Liver (tissue), 9 donors: ENCODE measurements around the gene FNTB. TPM values are rescaled to one million over a fixed set of nuclear protein-coding genes. Genes with fewer than 3 reads are reported as not detected.

Experiments used
- DNase-seq: peaks from one replicate; pipeline ENCODE4 v3.0.0-alpha.2; 2017; ENCODE audit warnings: low spot score
- H3K27ac ChIP-seq, 2 donors: one replicate each; pipeline ENCODE4 v1.7.0; 2013; ENCODE audit warnings: inconsistent platforms in 2 of 2, low read length in 2 of 2, control low read depth in 1 of 2, low read depth in 1 of 2, mild to moderate bottlenecking in 1 of 2
- H3K27me3 ChIP-seq, 4 donors: one replicate each; pipeline versions ENCODE4 v1.6.1 to v1.7.0; 2013; ENCODE audit warnings: low read length in 3 of 4, inconsistent platforms in 1 of 4, mild to moderate bottlenecking in 1 of 4, moderate library complexity in 1 of 4; ENCODE audit not compliant: control insufficient read depth in 4 of 4, insufficient read depth in 4 of 4
- H3K36me3 ChIP-seq, 4 donors: one replicate each; pipeline versions ENCODE4 v1.6.1 to v1.7.0; 2013; ENCODE audit warnings: low read length in 3 of 4, mild to moderate bottlenecking in 3 of 4, low read depth in 1 of 4, moderate library complexity in 1 of 4; ENCODE audit not compliant: control insufficient read depth in 4 of 4, insufficient read depth in 3 of 4
- H3K4me1 ChIP-seq, 4 donors: one replicate each; pipeline versions ENCODE4 v1.6.1 to v1.7.0; 2013; ENCODE audit warnings: low read length in 3 of 4, mild to moderate bottlenecking in 3 of 4, moderate library complexity in 1 of 4; ENCODE audit not compliant: control insufficient read depth in 4 of 4, insufficient read depth in 4 of 4
- H3K4me3 ChIP-seq, 3 donors: one replicate each; pipeline versions ENCODE4 v1.6.1 to v1.7.0; 2013; ENCODE audit warnings: low read length in 3 of 3, control low read depth in 1 of 3, low read depth in 1 of 3, mild to moderate bottlenecking in 1 of 3
- H3K9ac ChIP-seq, 2 donors: one replicate each; pipeline ENCODE4 v1.7.0; 2013; ENCODE audit warnings: low read length in 2 of 2, mild to moderate bottlenecking in 2 of 2, moderate library complexity in 2 of 2, control low read depth in 1 of 2, low read depth in 1 of 2
- H3K9me3 ChIP-seq, 4 donors: one replicate each; pipeline versions ENCODE4 v1.6.1 to v1.7.0; 2013; ENCODE audit warnings: low read length in 3 of 4; ENCODE audit not compliant: control insufficient read depth in 4 of 4
- EGR1 ChIP-seq, 2 donors: IDR thresholded peaks; 2 replicates each; pipeline ENCODE4 v1.6.1; 2016 to 2018; ENCODE audit warnings: antibody characterized with exemption in 2 of 2, low read depth in 2 of 2
- FOXA1 ChIP-seq: IDR thresholded peaks from 2 replicates; pipeline ENCODE4 v1.6.1; 2016; ENCODE audit warnings: antibody characterized with exemption
- FOXA2 ChIP-seq: IDR thresholded peaks from 2 replicates; pipeline ENCODE4 v1.6.1; 2016; ENCODE audit warnings: antibody characterized with exemption
- GABPA ChIP-seq, 2 donors: IDR thresholded peaks in 1 of 2; conservative IDR thresholded peaks in 1 of 2; 2 replicates each; pipeline ENCODE4 v1.6.1; 2016; ENCODE audit warnings: antibody characterized with exemption in 2 of 2, mild to moderate bottlenecking in 1 of 2, moderate library complexity in 1 of 2
- HNF4A ChIP-seq, 2 donors: conservative IDR thresholded peaks; 2 replicates each; pipeline ENCODE4 v1.6.1; 2016; ENCODE audit warnings: antibody characterized with exemption in 2 of 2, mild to moderate bottlenecking in 2 of 2
- HNF4G ChIP-seq: IDR thresholded peaks from 2 replicates; pipeline ENCODE4 v1.6.1; 2016; ENCODE audit warnings: antibody characterized with exemption
- JUND ChIP-seq, 2 donors: IDR thresholded peaks; 2 replicates each; pipeline ENCODE4 v1.6.1; 2016; ENCODE audit warnings: antibody characterized with exemption in 2 of 2
- MAX ChIP-seq: IDR thresholded peaks from 2 replicates; pipeline ENCODE4 v1.6.1; 2016; ENCODE audit warnings: antibody characterized with exemption
- NR2F2 ChIP-seq: IDR thresholded peaks from 2 replicates; pipeline ENCODE4 v1.6.1; 2016; ENCODE audit warnings: antibody characterized with exemption
- RAD21 ChIP-seq, 2 donors: IDR thresholded peaks; 2 replicates each; pipeline ENCODE4 v1.6.1; 2016; ENCODE audit warnings: antibody characterized with exemption in 2 of 2, mild to moderate bottlenecking in 2 of 2
- REST ChIP-seq: IDR thresholded peaks from 2 replicates; pipeline ENCODE4 v1.6.1; 2016; ENCODE audit warnings: antibody characterized with exemption, mild to moderate bottlenecking
- RXRA ChIP-seq, 2 donors: IDR thresholded peaks; 2 replicates each; pipeline ENCODE4 v1.6.1; 2017 to 2018; ENCODE audit warnings: antibody characterized with exemption in 2 of 2, mild to moderate bottlenecking in 1 of 2
- SP1 ChIP-seq: IDR thresholded peaks from 2 replicates; pipeline ENCODE4 v1.6.1; 2018; ENCODE audit warnings: antibody characterized with exemption, mild to moderate bottlenecking
- TAF1 ChIP-seq: conservative IDR thresholded peaks from 2 replicates; pipeline ENCODE4 v1.6.1; 2016; ENCODE audit warnings: antibody characterized with exemption, mild to moderate bottlenecking
- YY1 ChIP-seq: IDR thresholded peaks from 2 replicates; pipeline ENCODE4 v1.6.1; 2016; ENCODE audit warnings: antibody characterized with exemption, mild to moderate bottlenecking
- WGBS: extraction: QIAGEN DNeasy Blood & Tissue Kit; methylation state at CpG from one replicate; pipeline ENCODE4 v1.1.7; 2013; 5-methylcytosine and 5-hydroxymethylcytosine counted together
- polyA plus RNA-seq, 2 donors: library from polyadenylated mRNA; stranded (reverse) in 1 of 2; unstranded in 1 of 2; fragments of 200-250 nt in 1 of 2; fragments of >200 nt in 1 of 2; fragmentation: Nextera tagmentation in 1 of 2; extraction: Ambion mirVana in 1 of 2; gene quantifications; one replicate each; pipeline versions ENCODE4 v1.2.1 to v1.2.3, GENCODE V29; 2013 to 2015
- total RNA-seq, 2 donors: library from RNA; depleted of rRNA; stranded (reverse); fragments of >200 nt; gene quantifications; one replicate each; pipeline ENCODE4 v1.2.3, GENCODE V29; 2014
- TF ChIP-seq, protein P1 (sequence below): IDR thresholded peaks from 2 replicates; pipeline ENCODE4 v1.6.1; 2016; ENCODE audit warnings: antibody characterized with exemption
- TF ChIP-seq, protein P2 (sequence below): IDR thresholded peaks from 2 replicates; pipeline ENCODE4 v1.6.1; 2016; ENCODE audit warnings: antibody characterized with exemption
- TF ChIP-seq, protein P3 (sequence below): fragments of 150-350 bp; IDR thresholded peaks from 2 replicates; pipeline ENCODE4 v1.5.1; 2017; ENCODE audit warnings: improper control_type of control experiment, low read depth, low read length; ENCODE audit not compliant: missing input control
- donor health status: healthy.
- donor health status: healthy.
- donor health status: healthy.
- donor health status: healthy.
- donor health status: healthy.

Gene FNTB
- 10 to 100 TPM; 10.2 to 17.2 TPM for total RNA-seq
- polyA plus RNA-seq: 1 to 10 TPM; 6.3 to 7.8 TPM

GRCh38 chr14:64986648-64987437, at the start of gene FNTB:
FNTB (plus strand) TSS chr14:64986895; CDS start chr14:64986954, 59 bp downstream.
- WGBS: under 1% methylated on average over 65 of the region's 65 CpGs

More at GRCh38 chr14:64986648-64987437, at the start of gene FNTB:
- Histone ChIP-seq H3K27me3 (no peaks in the 10 kb centered on the region), H3K27ac (peak within 1 kb of the TSS; percentile 91 to 95), H3K9me3 (no peaks in the 10 kb centered on the region), H3K4me3 (peak within 1 kb of the TSS; percentile 61 to 95 (median 93)), H3K9ac (peak within 1 kb of the TSS; percentile 89 to 94), H3K4me1 (peaks cover 2 to 36% (median 27%) of the 10 kb centered on the region in 4 donors), H3K36me3 (no peaks in the 10 kb centered on the region)
- TF ChIP-seq HNF4G: no peak
- TF ChIP-seq RAD21 (IDR thresholded peaks at IDR 0.05): peak; percentile 84 to 96
- peak in 1 of 2 donors; percentile 67 for TF ChIP-seq GABPA (IDR thresholded peaks at IDR 0.05 in 1 of 2, conservative IDR thresholded peaks at IDR 0.05 in 1 of 2)
- TF ChIP-seq RXRA (IDR thresholded peaks at IDR 0.05): peak; percentile 70 to 72
- TF ChIP-seq, protein P1, sequence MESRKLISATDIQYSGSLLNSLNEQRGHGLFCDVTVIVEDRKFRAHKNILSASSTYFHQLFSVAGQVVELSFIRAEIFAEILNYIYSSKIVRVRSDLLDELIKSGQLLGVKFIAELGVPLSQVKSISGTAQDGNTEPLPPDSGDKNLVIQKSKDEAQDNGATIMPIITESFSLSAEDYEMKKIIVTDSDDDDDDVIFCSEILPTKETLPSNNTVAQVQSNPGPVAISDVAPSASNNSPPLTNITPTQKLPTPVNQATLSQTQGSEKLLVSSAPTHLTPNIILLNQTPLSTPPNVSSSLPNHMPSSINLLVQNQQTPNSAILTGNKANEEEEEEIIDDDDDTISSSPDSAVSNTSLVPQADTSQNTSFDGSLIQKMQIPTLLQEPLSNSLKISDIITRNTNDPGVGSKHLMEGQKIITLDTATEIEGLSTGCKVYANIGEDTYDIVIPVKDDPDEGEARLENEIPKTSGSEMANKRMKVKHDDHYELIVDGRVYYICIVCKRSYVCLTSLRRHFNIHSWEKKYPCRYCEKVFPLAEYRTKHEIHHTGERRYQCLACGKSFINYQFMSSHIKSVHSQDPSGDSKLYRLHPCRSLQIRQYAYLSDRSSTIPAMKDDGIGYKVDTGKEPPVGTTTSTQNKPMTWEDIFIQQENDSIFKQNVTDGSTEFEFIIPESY: peak; percentile 98
- peak; percentile 56 for TF ChIP-seq FOXA2
- peak; percentile 85 for TF ChIP-seq SP1
- peak; percentile 47 for TF ChIP-seq NR2F2
- TF ChIP-seq, protein P2, sequence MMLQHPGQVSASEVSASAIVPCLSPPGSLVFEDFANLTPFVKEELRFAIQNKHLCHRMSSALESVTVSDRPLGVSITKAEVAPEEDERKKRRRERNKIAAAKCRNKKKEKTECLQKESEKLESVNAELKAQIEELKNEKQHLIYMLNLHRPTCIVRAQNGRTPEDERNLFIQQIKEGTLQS: peak; percentile 69
- peak; percentile 58 to 59 for TF ChIP-seq HNF4A (conservative IDR thresholded peaks at IDR 0.05)
- TF ChIP-seq, protein P3, sequence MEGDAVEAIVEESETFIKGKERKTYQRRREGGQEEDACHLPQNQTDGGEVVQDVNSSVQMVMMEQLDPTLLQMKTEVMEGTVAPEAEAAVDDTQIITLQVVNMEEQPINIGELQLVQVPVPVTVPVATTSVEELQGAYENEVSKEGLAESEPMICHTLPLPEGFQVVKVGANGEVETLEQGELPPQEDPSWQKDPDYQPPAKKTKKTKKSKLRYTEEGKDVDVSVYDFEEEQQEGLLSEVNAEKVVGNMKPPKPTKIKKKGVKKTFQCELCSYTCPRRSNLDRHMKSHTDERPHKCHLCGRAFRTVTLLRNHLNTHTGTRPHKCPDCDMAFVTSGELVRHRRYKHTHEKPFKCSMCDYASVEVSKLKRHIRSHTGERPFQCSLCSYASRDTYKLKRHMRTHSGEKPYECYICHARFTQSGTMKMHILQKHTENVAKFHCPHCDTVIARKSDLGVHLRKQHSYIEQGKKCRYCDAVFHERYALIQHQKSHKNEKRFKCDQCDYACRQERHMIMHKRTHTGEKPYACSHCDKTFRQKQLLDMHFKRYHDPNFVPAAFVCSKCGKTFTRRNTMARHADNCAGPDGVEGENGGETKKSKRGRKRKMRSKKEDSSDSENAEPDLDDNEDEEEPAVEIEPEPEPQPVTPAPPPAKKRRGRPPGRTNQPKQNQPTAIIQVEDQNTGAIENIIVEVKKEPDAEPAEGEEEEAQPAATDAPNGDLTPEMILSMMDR: peak; percentile 87
- TF ChIP-seq MAX: peak; percentile 93
- peak; percentile 78 for TF ChIP-seq FOXA1
- peak; percentile 97 for TF ChIP-seq YY1
- peak in 1 of 2 donors; percentile 29 for TF ChIP-seq EGR1 (IDR thresholded peaks at IDR 0.05; ENCODE audit: low read depth in 2 of 2)
- peak; percentile 68 to 83 for TF ChIP-seq JUND (IDR thresholded peaks at IDR 0.05)
- TF ChIP-seq TAF1: peak; percentile 47
- peak; percentile 37 for TF ChIP-seq REST
- DNase-seq: peak; percentile 93
